HEK293T (cell line): ENCODE results near the gene SNX9.

Experiments
- ELF4 ChIP-seq: fragments of 450-650 bp; IDR thresholded peaks from 2 replicates; pipeline ENCODE4 v1.6.1; 2017; ENCODE audit warnings: antibody characterized with exemption
- FOXA1 ChIP-seq: fragments of 450-650 bp; IDR thresholded peaks from 2 replicates; pipeline ENCODE4 v1.6.1; 2016; ENCODE audit warnings: mild to moderate bottlenecking
- FOXK2 ChIP-seq: fragments of 450-650 bp; IDR thresholded peaks from 2 replicates; pipeline ENCODE4 v1.6.1; 2016; ENCODE audit warnings: mild to moderate bottlenecking
- FOXM1 ChIP-seq: fragments of 450-650 bp; IDR thresholded peaks from 2 replicates; pipeline ENCODE4 v1.6.1; 2017; ENCODE audit warnings: mild to moderate bottlenecking, borderline replicate concordance
- HDGF ChIP-seq: fragments of 450-650 bp; IDR thresholded peaks from 2 replicates; pipeline ENCODE4 v1.6.1; 2017; ENCODE audit warnings: antibody characterized with exemption, borderline replicate concordance
- L3MBTL2 ChIP-seq: fragments of 450-650 bp; conservative IDR thresholded peaks from 2 replicates; pipeline ENCODE4 v1.6.1; 2016; ENCODE audit warnings: mild to moderate bottlenecking
- PKNOX1 ChIP-seq: fragments of 450-650 bp; IDR thresholded peaks from 2 replicates; pipeline ENCODE4 v1.6.1; 2016
- SP1 ChIP-seq: fragments of 450-650 bp; IDR thresholded peaks from 2 replicates; pipeline ENCODE4 v1.6.1; 2017
- SUZ12 ChIP-seq: fragments of 450-650 bp; IDR thresholded peaks from 2 replicates; pipeline ENCODE4 v1.6.1; 2016; ENCODE audit warnings: mild to moderate bottlenecking
- TARDBP ChIP-seq: fragments of 450-650 bp; IDR thresholded peaks from 2 replicates; pipeline ENCODE4 v1.6.1; 2016

GRCh38 chr6:157898169-157898568 is 75.1 kb downstream of the SNX9 start:
- no peak for TF ChIP-seq FOXM1
- no peak for TF ChIP-seq HDGF
- no peak for TF ChIP-seq TARDBP
- no peak for TF ChIP-seq FOXK2
- no peak for TF ChIP-seq SP1
- no peak for TF ChIP-seq ELF4
- TF ChIP-seq SUZ12: no peak
- no peak for TF ChIP-seq L3MBTL2
- TF ChIP-seq PKNOX1: no peak
- no peak for TF ChIP-seq FOXA1
